ENCODE data around the gene FRYL.

GRCh38 chr4:48720459-48720858 is 59.6 kb downstream of the FRYL start:
- TF ChIP-seq TAF1 (IDR thresholded peaks at IDR 0.05; ENCODE audit: borderline replicate concordance, insufficient read depth, low read length) (no peak), REST (IDR thresholded peaks at IDR 0.05; ENCODE audit: insufficient read depth in 1 of 2, low read depth in 2 of 2, low read length in 2 of 2) (no peak)
